ENCODE measurements around the gene NUFIP1.
"Not testable (repeated sequence)": the region's sequence is repeated elsewhere in the genome, so short reads cannot be mapped to it uniquely, and the experiment has no call there.

The NUFIP1 gene

GRCh38 chr13:44969551-44970484 lies 19.5 kb downstream of the NUFIP1 start:
- DNase-seq (ENCODE audit: low read depth in 2 of 2) = no peak

- no peak for DNase-seq (ENCODE audit: low read depth in 2 of 2)
Measured at GRCh38 chr13:44968434-44968815, 20.8 kb downstream of the NUFIP1 start.

GRCh38 chr13:44967704-44968433 lies 21.4 kb downstream of the NUFIP1 start:
- no peak for DNase-seq (ENCODE audit: low read depth in 2 of 2)

GRCh38 chr13:44961997-44962396 lies 27.3 kb downstream of the NUFIP1 start:
- no peak for DNase-seq (ENCODE audit: low read depth in 2 of 2)

GRCh38 chr13:44955406-44955805 lies 33.9 kb downstream of the NUFIP1 start:
- DNase-seq (ENCODE audit: low read depth in 2 of 2) = no peak

GRCh38 chr13:44954224-44954623 lies 35.0 kb downstream of the NUFIP1 start:
- DNase-seq (ENCODE audit: low read depth in 2 of 2) = no peak

GRCh38 chr13:44952671-44953070 lies 36.6 kb downstream of the NUFIP1 start:
- DNase-seq (ENCODE audit: low read depth in 2 of 2) = no peak

GRCh38 chr13:44951184-44951583 lies 38.1 kb downstream of the NUFIP1 start:
- DNase-seq (ENCODE audit: low read depth in 2 of 2) = no peak

GRCh38 chr13:44943411-44943810 lies 45.9 kb downstream of the NUFIP1 start:
- DNase-seq (ENCODE audit: low read depth in 2 of 2) = not testable (repeated sequence)

- no peak for DNase-seq (ENCODE audit: low read depth in 2 of 2)
Measured at GRCh38 chr13:44938854-44939253, 50.4 kb downstream of the NUFIP1 start.

GRCh38 chr13:44936246-44936645 lies 53.0 kb downstream of the NUFIP1 start:
- no peak for DNase-seq (ENCODE audit: low read depth in 2 of 2)

- no peak for DNase-seq (ENCODE audit: low read depth in 2 of 2)
Measured at GRCh38 chr13:44934724-44935123, 54.5 kb downstream of the NUFIP1 start.

- DNase-seq (ENCODE audit: low read depth in 2 of 2) = no peak
Measured at GRCh38 chr13:44932850-44933251, 56.4 kb downstream of the NUFIP1 start.

GRCh38 chr13:44932171-44932849 lies 57.0 kb downstream of the NUFIP1 start:
- DNase-seq (ENCODE audit: low read depth in 2 of 2) = no peak

- DNase-seq (ENCODE audit: low read depth in 2 of 2) = no peak
Measured at GRCh38 chr13:44930963-44931623, 58.2 kb downstream of the NUFIP1 start.

GRCh38 chr13:44930280-44930679 lies 59.0 kb downstream of the NUFIP1 start:
- DNase-seq (ENCODE audit: low read depth in 2 of 2) = no peak

- no peak for DNase-seq (ENCODE audit: low read depth in 2 of 2)
Measured at GRCh38 chr13:44929692-44930091, 59.6 kb downstream of the NUFIP1 start.

- no peak for DNase-seq (ENCODE audit: low read depth in 2 of 2)
Measured at GRCh38 chr13:44927968-44928367, 61.3 kb downstream of the NUFIP1 start.

GRCh38 chr13:44921931-44922758 lies 67.1 kb downstream of the NUFIP1 start:
- no peak for DNase-seq (ENCODE audit: low read depth in 2 of 2)

- DNase-seq (ENCODE audit: low read depth in 2 of 2) = no peak
Measured at GRCh38 chr13:44921246-44921877, 67.9 kb downstream of the NUFIP1 start.

Measured in stimulated activated CD4-positive, alpha-beta T cell treated with anti-CD3 and anti-CD28 coated beads, Interleukin-15, amount 100 ng/mL, for 48 hours (primary cell).